H1 (cell line): ENCODE data around the gene RBM14. TPM values are rescaled to one million over a fixed set of nuclear protein-coding genes. Genes with fewer than 3 reads are reported as not detected.

Experiments
- CTCF ChIA-PET: fragments of 300-600 bp; sonication (Branson Sonifier 250); formaldehyde crosslinking; loops from one replicate; lab custom pipeline; 2021; ENCODE audit not compliant: partially characterized antibody; lab: Charles Lee
- POLR2A ChIA-PET: fragments of 300-600 bp; sonication (Branson Sonifier 250); formaldehyde crosslinking; loops from one replicate; lab custom pipeline; 2021; ENCODE audit warnings: inconsistent platforms; ENCODE audit not compliant: partially characterized antibody; lab: Charles Lee
- DNase-seq, 2 experiments: peaks; one replicate each; pipeline versions ENCODE4 v3.0.0 to v3.0.0-alpha.2; 2010 to 2022; ENCODE audit warnings: low spot score in 2 of 2, low read depth in 1 of 2, mixed read lengths in 1 of 2
- FAIRE-seq: peaks from 2 replicates; lab custom pipeline; 2011; peaks lifted over from hg19 to GRCh38; lab: Jason Lieb, UNC
- H2AFZ ChIP-seq: 2 replicates; pipeline ENCODE4 v1.8.1; 2012; ENCODE audit warnings: low read length, inconsistent platforms
- H2AK5ac ChIP-seq: 2 replicates; pipeline ENCODE4 v1.6.1; 2013; ENCODE audit warnings: low read depth, low read length
- H2BK120ac ChIP-seq: replicated peaks from 2 replicates; pipeline ENCODE3; 2013; ENCODE audit warnings: low read depth, low read length, inconsistent platforms
- H2BK12ac ChIP-seq: 2 replicates; pipeline ENCODE4 v1.6.1; 2013; ENCODE audit warnings: low read depth, low read length
- H2BK15ac ChIP-seq: 2 replicates; pipeline ENCODE4 v1.6.1; 2013; ENCODE audit warnings: low read length
- H2BK20ac ChIP-seq: 2 replicates; pipeline ENCODE4 v1.6.1; 2013; ENCODE audit warnings: low read length
- H2BK5ac ChIP-seq: 2 replicates; pipeline ENCODE4 v1.6.1; 2013; ENCODE audit warnings: low read depth, low read length
- H3K14ac ChIP-seq: 2 replicates; pipeline ENCODE4 v1.6.1; 2013; ENCODE audit warnings: inconsistent platforms; ENCODE audit not compliant: insufficient read length
- H3K18ac ChIP-seq: 2 replicates; pipeline ENCODE4 v1.6.1; 2013; ENCODE audit warnings: low read length; ENCODE audit errors: extremely low read depth
- H3K23ac ChIP-seq: 2 replicates; pipeline ENCODE4 v1.6.1; 2013; ENCODE audit warnings: inconsistent platforms; ENCODE audit not compliant: insufficient read length
- H3K23me2 ChIP-seq: 2 replicates; pipeline ENCODE4 v1.6.1; 2013; ENCODE audit warnings: low read depth, low read length
- H3K27ac ChIP-seq: 2 replicates; pipeline ENCODE4 v1.6.1; 2011; ENCODE audit warnings: low read depth, low read length, inconsistent platforms
- H3K27me3 ChIP-seq, 4 experiments: replicated peaks in 1 of 4; 1 replicate in 1 of 4; 2 replicates in 3 of 4; pipeline versions ENCODE4 v1.6.1 to v1.8.1; 2011 to 2013; ENCODE audit warnings: low read length in 3 of 4, mild to moderate bottlenecking in 3 of 4, inconsistent platforms in 2 of 4, mixed read lengths in 2 of 4, moderate library complexity in 1 of 4; ENCODE audit not compliant: control insufficient read depth in 3 of 4, insufficient read depth in 3 of 4; ENCODE audit errors: extremely low read depth in 1 of 4
- H3K36me3 ChIP-seq, 4 experiments: 2 replicates each; pipeline versions ENCODE4 v1.6.1 to v1.8.1; 2011 to 2013; ENCODE audit warnings: mild to moderate bottlenecking in 4 of 4, low read length in 3 of 4, moderate library complexity in 2 of 4, control low read depth in 1 of 4, inconsistent platforms in 1 of 4; ENCODE audit not compliant: insufficient read depth in 4 of 4, control insufficient read depth in 2 of 4
- H3K4ac ChIP-seq: replicated peaks from 2 replicates; pipeline ENCODE3; 2013; ENCODE audit warnings: low read length, low read depth, mixed read lengths, inconsistent platforms; ENCODE audit not compliant: insufficient read length
- H3K4me1 ChIP-seq, 4 experiments: replicated peaks in 1 of 4; 1 replicate in 1 of 4; 2 replicates in 3 of 4; pipeline versions ENCODE4 v1.6.1 to v1.8.1; 2011 to 2013; ENCODE audit warnings: low read length in 3 of 4, inconsistent platforms in 2 of 4, mixed read lengths in 1 of 4; ENCODE audit not compliant: insufficient read depth in 4 of 4, control insufficient read depth in 3 of 4
- H3K4me2 ChIP-seq, 2 experiments: 2 replicates each; pipeline versions ENCODE4 v1.6.1 to v1.8.1; 2011 to 2013; ENCODE audit warnings: low read depth in 2 of 2, low read length in 2 of 2, control low read depth in 1 of 2, inconsistent platforms in 1 of 2, mild to moderate bottlenecking in 1 of 2; ENCODE audit not compliant: insufficient read depth in 1 of 2
- H3K4me3 ChIP-seq, 4 experiments: fragments of 200-600, 300-600 bp in 1 of 4; sonication (generic), shearing (Covaris generic), sonication (Bioruptor Twin) in 1 of 4; 2 replicates each; pipeline versions ENCODE4 v1.5.1 to v1.8.1; 2011 to 2016; ENCODE audit warnings: low read length in 4 of 4, low read depth in 3 of 4, control low read depth in 2 of 4, inconsistent platforms in 2 of 4, mild to moderate bottlenecking in 2 of 4, mixed read lengths in 1 of 4, moderate library complexity in 1 of 4; ENCODE audit not compliant: insufficient read depth in 2 of 4; ENCODE audit errors: extremely low read depth in 1 of 4
- H3K56ac ChIP-seq: replicated peaks from 2 replicates; pipeline ENCODE3; 2013; ENCODE audit warnings: low read depth, mild to moderate bottlenecking, mixed read lengths, low read length, inconsistent platforms; ENCODE audit not compliant: insufficient read length
- H3K79me1 ChIP-seq: 2 replicates; pipeline ENCODE4 v1.6.1; 2013; ENCODE audit warnings: low read depth, low read length, control low read depth
- H3K79me2 ChIP-seq, 2 experiments: 2 replicates each; pipeline versions ENCODE4 v1.6.1 to v1.8.1; 2012 to 2013; ENCODE audit warnings: low read length in 2 of 2, mild to moderate bottlenecking in 2 of 2, inconsistent platforms in 1 of 2; ENCODE audit not compliant: insufficient read depth in 2 of 2, control insufficient read depth in 1 of 2
- H3K9ac ChIP-seq, 4 experiments: replicated peaks in 1 of 4; 1 replicate in 1 of 4; 2 replicates in 3 of 4; pipeline versions ENCODE4 v1.6.1 to v1.8.1; 2011 to 2013; ENCODE audit warnings: low read depth in 3 of 4, low read length in 3 of 4, control low read depth in 2 of 4, mild to moderate bottlenecking in 2 of 4, moderate library complexity in 2 of 4, inconsistent platforms in 1 of 4; ENCODE audit errors: extremely low read depth in 1 of 4
- H3K9me3 ChIP-seq, 2 experiments: 2 replicates each; pipeline versions ENCODE4 v1.6.1 to v1.8.1; 2012 to 2013; ENCODE audit warnings: mild to moderate bottlenecking in 2 of 2, moderate library complexity in 2 of 2, control low read depth in 1 of 2, inconsistent platforms in 1 of 2, low read depth in 1 of 2, low read length in 1 of 2, mixed read lengths in 1 of 2; ENCODE audit not compliant: insufficient read depth in 2 of 2
- H4K20me1 ChIP-seq, 2 experiments: replicated peaks in 1 of 2; 2 replicates each; pipeline versions ENCODE3 to v1.8.1; 2011 to 2013; ENCODE audit warnings: inconsistent platforms in 2 of 2, low read length in 2 of 2, mild to moderate bottlenecking in 1 of 2; ENCODE audit not compliant: insufficient read depth in 2 of 2, control insufficient read depth in 1 of 2
- H4K5ac ChIP-seq: 2 replicates; pipeline ENCODE4 v1.6.1; 2013; ENCODE audit warnings: low read length, low read depth, mixed read lengths, inconsistent platforms; ENCODE audit not compliant: insufficient read length
- H4K8ac ChIP-seq: 2 replicates; pipeline ENCODE4 v1.8.0; 2013; ENCODE audit warnings: mild to moderate bottlenecking, moderate library complexity, low read length, inconsistent platforms; ENCODE audit not compliant: insufficient read depth; ENCODE audit errors: extremely low read depth
- H4K91ac ChIP-seq: replicated peaks from 2 replicates; pipeline ENCODE3; 2013; ENCODE audit warnings: low read length, mixed read lengths, inconsistent platforms; ENCODE audit not compliant: insufficient read length
- ATF3 ChIP-seq: IDR thresholded peaks from 2 replicates; pipeline ENCODE4 v1.6.1; 2011; ENCODE audit warnings: low read depth, mild to moderate bottlenecking, low read length; ENCODE audit not compliant: insufficient read depth
- BCL11A ChIP-seq, 2 experiments: IDR thresholded peaks; one replicate each; pipeline ENCODE4 v1.6.1; 2011; ENCODE audit warnings: low read depth in 2 of 2, low read length in 2 of 2, mild to moderate bottlenecking in 2 of 2
- CTCF ChIP-seq, 3 experiments: IDR thresholded peaks; 1 replicate in 2 of 3; 2 replicates in 1 of 3; pipeline versions ENCODE4 v1.5.1 to v1.6.1; 2011; ENCODE audit warnings: low read length in 3 of 3, mild to moderate bottlenecking in 3 of 3, inconsistent platforms in 2 of 3, low read depth in 1 of 3, moderate library complexity in 1 of 3; ENCODE audit not compliant: insufficient read depth in 1 of 3; ENCODE audit errors: control extremely low read depth in 1 of 3
- HDAC2 ChIP-seq, 2 experiments: fragments of 300-600 bp in 1 of 2; sonication (generic) in 1 of 2; IDR thresholded peaks; 2 replicates each; pipeline ENCODE4 v1.6.1; 2011 to 2012; ENCODE audit warnings: low read depth in 2 of 2, low read length in 2 of 2, mild to moderate bottlenecking in 2 of 2, moderate library complexity in 2 of 2, borderline replicate concordance in 1 of 2, inconsistent platforms in 1 of 2
- HDAC6 ChIP-seq: IDR thresholded peaks from one replicate; pipeline ENCODE4 v1.7.1; 2012; ENCODE audit warnings: low read depth, mild to moderate bottlenecking, inconsistent platforms, low read length, moderate library complexity
- MAFK ChIP-seq: IDR thresholded peaks from 2 replicates; pipeline ENCODE4 v1.6.1; 2012; ENCODE audit warnings: low read depth, mild to moderate bottlenecking, improper control_type of control experiment, low read length
- NRF1 ChIP-seq: IDR thresholded peaks from 2 replicates; pipeline ENCODE4 v1.6.1; 2011; ENCODE audit warnings: mild to moderate bottlenecking, low read depth, low read length, improper control_type of control experiment
- USF2 ChIP-seq: IDR thresholded peaks from 2 replicates; pipeline ENCODE4 v1.6.1; 2011; ENCODE audit warnings: low read length, improper control_type of control experiment
- WGBS, 2 experiments: shearing (Covaris generic) in 1 of 2; methylation state at CpG; one replicate each; pipeline versions ENCODE4 v1.1.6 to v1.1.7; 2013 to 2015; ENCODE audit warnings: low lambda C conversion rate in 2 of 2, mixed read lengths in 2 of 2, inconsistent platforms in 1 of 2, low coverage in 1 of 2, missing lambda C conversion rate in 1 of 2; ENCODE audit not compliant: insufficient replicate concordance in 2 of 2, insufficient coverage in 1 of 2, insufficient read length in 1 of 2; ENCODE audit errors: extremely low coverage in 1 of 2, missing lambda C conversion rate in 1 of 2; 5-methylcytosine and 5-hydroxymethylcytosine counted together
- polyA plus RNA-seq, 7 experiments: library from polyadenylated mRNA; depleted of rRNA in 3 of 7; stranded (reverse) in 5 of 7; unstranded in 2 of 7; fragments of >200 nt in 5 of 7; fragments of 200-250 nt in 2 of 7; gene quantifications; 1 replicate in 5 of 7; 2 replicates in 1 of 7; 4 replicates in 1 of 7; pipeline versions ENCODE4 v1.2.1 to v1.2.3, GENCODE V29; 2011 to 2013; ENCODE audit warnings: missing spikeins in 2 of 7, mixed read lengths in 2 of 7
- total RNA-seq: library from RNA; stranded (reverse); fragmentation: NEBNext Ultra II Directional; extraction: Animal tissue kit (Norgen Biotek cat#: 25700); gene quantifications from 2 replicates; pipeline ENCODE4 v1.2.1, GENCODE V29; 2021

Gene RBM14
- total and polyA plus RNA-seq, 2 of the 8 experiments (the other 6 are each of a cell fraction or from before 2014, with no cell fraction given) = 67.2 to 142 TPM

GRCh38 chr11:66659763-66660162 lies 43.3 kb downstream of the RBM14 start:
- H3K9me3 ChIP-seq = no peaks in the 10 kb centered on the region
- no peak overlapping the region for H3K4me2 ChIP-seq
- no peak overlapping the region for H3K23ac ChIP-seq
- H4K91ac ChIP-seq = no peak overlapping the region
- peaks cover 8 to 23% (median 19%) of the 10 kb centered on the region in 4 experiments; a peak in 6 of 8 replicates for H3K36me3 ChIP-seq
- no peak overlapping the region for H3K27ac ChIP-seq
- H4K8ac ChIP-seq = no peak overlapping the region
- no peak overlapping the region for H3K4me3 ChIP-seq
- no peak overlapping the region for H2AFZ ChIP-seq
- POLR2A ChIA-PET = interaction anchor here (1.2 to 66.2 kb wide), 5 partner anchors 9 to 39 kb away, joined by 4 to 2165 read pairs (median 13); partner anchors contain the start of genes CCDC87, CCS, RBM14 and RBM4
- H2BK12ac ChIP-seq = no peak overlapping the region
- WGBS, 2 experiments = 83% methylated on average over 2 of the region's 2 CpGs; no CpG with 5 or more reads in 1 of the 2 experiments
- no peak overlapping the region for H2BK15ac ChIP-seq
- no peaks in the 10 kb centered on the region for H3K27me3 ChIP-seq
- H2BK20ac ChIP-seq = no peak overlapping the region
- no peak overlapping the region for H3K4ac ChIP-seq
- FAIRE-seq (no peak), DNase-seq (no peak)
- no peak overlapping the region for H3K18ac ChIP-seq
- H3K56ac ChIP-seq = no peak overlapping the region
- no peaks in the 10 kb centered on the region for H3K4me1 ChIP-seq
- no peak overlapping the region for H2BK5ac ChIP-seq
- H3K23me2 ChIP-seq = no peaks in the 10 kb centered on the region
- H4K20me1 ChIP-seq = peaks cover 0 to 5% of the 10 kb centered on the region in 2 experiments
- no peak overlapping the region for H4K5ac ChIP-seq
- H2AK5ac ChIP-seq = no peak overlapping the region
- no peak overlapping the region for H3K14ac ChIP-seq
- no peak overlapping the region for H3K9ac ChIP-seq
- peaks cover 3% of the 10 kb centered on the region for H3K79me1 ChIP-seq
- H3K79me2 ChIP-seq = peaks cover 0 to 44% of the 10 kb centered on the region in 2 experiments; a peak in 2 of 4 replicates
- no peak overlapping the region for H2BK120ac ChIP-seq
- CTCF ChIA-PET = interaction anchor here (0.6 to 1.3 kb wide), 5 partner anchors 19 to 273 kb away, joined by 3 to 4 read pairs (median 3); no protein-coding TSS in a partner anchor
- TF ChIP-seq ATF3 = no peak
- TF ChIP-seq MAFK = no peak
- no peak for TF ChIP-seq USF2
- no peak for TF ChIP-seq CTCF (IDR thresholded peaks at IDR 0.05; ENCODE audit: control extremely low read depth in 1 of 3, insufficient read depth in 1 of 3, low read depth in 1 of 3, low read length in 3 of 3)
- TF ChIP-seq BCL11A (IDR thresholded peaks at IDR 0.05; ENCODE audit: low read depth in 2 of 2, low read length in 2 of 2) = no peak
- no peak for TF ChIP-seq HDAC2 (IDR thresholded peaks at IDR 0.05; ENCODE audit: borderline replicate concordance in 1 of 2, low read depth in 2 of 2, low read length in 2 of 2)
- no peak for TF ChIP-seq HDAC6
- TF ChIP-seq NRF1 = no peak
